GM12878 (cell line): ENCODE measurements around the gene SUOX. TPM values are rescaled to one million over a fixed set of nuclear protein-coding genes. Genes with fewer than 3 reads are reported as not detected.

Experiments used
- ATAC-seq: fragments of 200-7000 bp; cut with Tn5 transposase; 3 replicates; pipeline ENCODE4 v1.9.1; 2020; ENCODE audit warnings: mild to moderate bottlenecking, moderate library complexity
- BruUV-seq: library from RNA; stranded (reverse); fragments of 400-500 nt; replicated peaks from 2 replicates; lab custom pipeline; 2021; lab: Mats Ljungman, UMichigan
- CTCF ChIA-PET: fragments of 300-600 bp; sonication (Branson Sonifier 250); formaldehyde crosslinking; extraction: SDS; loops from one replicate; lab custom pipeline; 2021; ENCODE audit warnings: inconsistent platforms; lab: Yijun Ruan, JAX
- POLR2A ChIA-PET: fragments of 350-600 bp; formaldehyde crosslinking; extraction: SDS; loops from one replicate; lab custom pipeline; 2021; ENCODE audit warnings: inconsistent platforms; lab: Charles Lee
- RAD21 ChIA-PET: fragments of 300-600 bp; sonication (Branson Sonifier 250); formaldehyde crosslinking; loops from one replicate; lab custom pipeline; 2023; ENCODE audit warnings: antibody characterized with exemption; ENCODE audit not compliant: unreplicated experiment; lab: Charles Lee
- SMC1A ChIA-PET: fragments of 300-600 bp; sonication (Branson Sonifier 250); formaldehyde crosslinking; loops from one replicate; lab custom pipeline; 2023; ENCODE audit not compliant: unreplicated experiment, uncharacterized antibody; lab: Charles Lee
- DNase-seq: peaks from one replicate; pipeline ENCODE4 v3.0.0-alpha.2; 2011; ENCODE audit warnings: low read depth, low spot score
- FAIRE-seq: peaks from 3 replicates; lab custom pipeline; 2011; peaks lifted over from hg19 to GRCh38; lab: Jason Lieb, UNC
- H2AFZ ChIP-seq: 2 replicates; pipeline ENCODE4 v1.6.0; 2011; ENCODE audit warnings: low read depth, low read length, control low read depth; ENCODE audit not compliant: control insufficient read depth
- H3K27ac ChIP-seq: 2 replicates; pipeline ENCODE4 v1.5.1; 2011; ENCODE audit warnings: control low read depth; ENCODE audit not compliant: control insufficient read depth, insufficient read depth
- H3K27me3 ChIP-seq, 2 experiments: replicated peaks in 1 of 2; 2 replicates each; pipeline versions ENCODE4 v1.6.0 to v1.6.1; 2011; ENCODE audit warnings: low read length in 1 of 2; ENCODE audit not compliant: control insufficient read depth in 2 of 2, insufficient read depth in 2 of 2
- H3K36me3 ChIP-seq, 2 experiments: 2 replicates each; pipeline ENCODE4 v1.5.1; 2011; ENCODE audit warnings: low read length in 1 of 2; ENCODE audit not compliant: control insufficient read depth in 2 of 2, insufficient read depth in 2 of 2
- H3K4me1 ChIP-seq: 2 replicates; pipeline ENCODE4 v1.6.1; 2011; ENCODE audit warnings: mild to moderate bottlenecking, low read length, moderate library complexity, mixed read lengths; ENCODE audit not compliant: control insufficient read depth, insufficient read depth
- H3K4me2 ChIP-seq: 2 replicates; pipeline ENCODE4 v1.6.0; 2011; ENCODE audit warnings: control low read depth; ENCODE audit not compliant: control insufficient read depth, insufficient read depth
- H3K4me3 ChIP-seq: fragments of 200-600 bp; sonication (generic); 2 replicates; pipeline ENCODE4 v1.5.1; 2016
- H3K79me2 ChIP-seq: 2 replicates; pipeline ENCODE4 v1.6.0; 2011; ENCODE audit warnings: low read length; ENCODE audit not compliant: control insufficient read depth, insufficient read depth
- H3K9ac ChIP-seq: 2 replicates; pipeline ENCODE4 v1.8.0; 2011; ENCODE audit warnings: low read length, control low read depth, mixed read lengths; ENCODE audit not compliant: control insufficient read depth, insufficient read depth
- H3K9me3 ChIP-seq: replicated peaks from 3 replicates; pipeline ENCODE4 v1.5.1; 2011; ENCODE audit warnings: mild to moderate bottlenecking, low read length; ENCODE audit not compliant: control insufficient read depth, insufficient read depth
- H4K20me1 ChIP-seq: 2 replicates; pipeline ENCODE4 v1.6.0; 2011; ENCODE audit not compliant: control insufficient read depth, insufficient read depth
- BCL11A ChIP-seq: IDR thresholded peaks from 2 replicates; pipeline ENCODE4 v1.6.1; 2011; ENCODE audit warnings: low read depth, low read length
- BRCA1 ChIP-seq: IDR thresholded peaks from 2 replicates; pipeline ENCODE4 v1.6.1; 2011; ENCODE audit warnings: low read depth, low read length, improper control_type of control experiment
- EED ChIP-seq: sonication (generic); IDR thresholded peaks from 2 replicates; pipeline ENCODE4 v1.6.1; 2016; ENCODE audit warnings: antibody characterized with exemption, low read depth
- FOXM1 ChIP-seq: IDR thresholded peaks from 2 replicates; pipeline ENCODE4 v1.6.1; 2012; ENCODE audit warnings: low read depth, mild to moderate bottlenecking, inconsistent platforms, low read length, moderate library complexity
- HDAC2 ChIP-seq: fragments of 200-600 bp; sonication (generic); IDR thresholded peaks from 2 replicates; pipeline ENCODE4 v1.6.1; 2017
- MTA2 ChIP-seq: fragments of 450-650 bp; IDR thresholded peaks from 2 replicates; pipeline ENCODE4 v1.6.1; 2016; ENCODE audit warnings: low read depth, mild to moderate bottlenecking, moderate library complexity
- NRF1 ChIP-seq: conservative IDR thresholded peaks from 2 replicates; pipeline ENCODE4 v1.6.1; 2011; ENCODE audit warnings: mild to moderate bottlenecking, low read depth, low read length, improper control_type of control experiment
- PML ChIP-seq: IDR thresholded peaks from 2 replicates; pipeline ENCODE4 v1.6.1; 2012; ENCODE audit warnings: low read length, inconsistent platforms
- RUNX3 ChIP-seq: IDR thresholded peaks from 2 replicates; pipeline ENCODE4 v1.6.1; 2012; ENCODE audit warnings: low read length, inconsistent platforms
- SIX5 ChIP-seq: IDR thresholded peaks from 2 replicates; pipeline ENCODE4 v1.6.1; 2011; ENCODE audit warnings: mild to moderate bottlenecking, low read depth, low read length, moderate library complexity; ENCODE audit not compliant: severe bottlenecking
- SMARCA5 ChIP-seq: fragments of 450-650 bp; IDR thresholded peaks from 2 replicates; pipeline ENCODE4 v1.6.1; 2017; ENCODE audit warnings: mild to moderate bottlenecking
- SPI1 ChIP-seq: IDR thresholded peaks from 2 replicates; pipeline ENCODE4 v1.6.1; 2011; ENCODE audit warnings: low read depth, mild to moderate bottlenecking, low read length, moderate library complexity, borderline replicate concordance; ENCODE audit not compliant: insufficient read depth
- TBL1XR1 ChIP-seq: IDR thresholded peaks from 2 replicates; pipeline ENCODE4 v1.6.1; 2012; ENCODE audit warnings: low read depth, low read length, improper control_type of control experiment
- WGBS: methylation state at CpG from one replicate; pipeline ENCODE4 v1.1.6; 2016; ENCODE audit warnings: low lambda C conversion rate; ENCODE audit not compliant: insufficient replicate concordance, insufficient coverage; ENCODE audit errors: missing lambda C conversion rate; 5-methylcytosine and 5-hydroxymethylcytosine counted together
- in situ Hi-C: fragments of 300-500 bp; cut with MboI; formaldehyde crosslinking; loops from 9 replicates; pipeline ENCODE4 v1.14.3; 2018; ENCODE audit warnings: mixed read lengths
- intact Hi-C: fragments of 100-400 bp; cut with micrococcal nuclease; formaldehyde crosslinking; loops from one replicate; pipeline ENCODE4 v1.14.2; 2022; ENCODE audit not compliant: unreplicated experiment
- polyA plus RNA-seq, 11 experiments: library from polyadenylated mRNA; depleted of rRNA in 4 of 11; unstranded in 6 of 11; stranded (reverse) in 5 of 11; fragments of >200 nt; fragmentation: Nextera tagmentation in 4 of 11; fragmentation: Illumina TruSeq in 1 of 11; extraction: Ambion mirVana in 4 of 11; extraction: Trizol in 1 of 11; gene quantifications; 1 replicate in 1 of 11; 2 replicates in 10 of 11; pipeline versions ENCODE4 v1.2.1 to v1.2.3, GENCODE V29; 2011 to 2016; ENCODE audit warnings: inconsistent platforms in 2 of 11, missing spikeins in 2 of 11, low read depth in 1 of 11
- total RNA-seq, 4 experiments: library from RNA; depleted of rRNA in 3 of 4; stranded (reverse); fragments of >200 nt in 3 of 4; fragmentation: Illumina TruSeq in 1 of 4; extraction: Trizol in 1 of 4; gene quantifications; 2 replicates each; pipeline versions ENCODE4 v1.2.1 to v1.2.3, GENCODE V29; 2013 to 2021
- TF ChIP-seq, protein P1 (sequence below): fragments of 450-650 bp; IDR thresholded peaks from 2 replicates; pipeline ENCODE4 v1.6.1; 2018; ENCODE audit warnings: mild to moderate bottlenecking, low read depth, moderate library complexity; ENCODE audit not compliant: partially characterized antibody

SUOX gene
- total and polyA plus RNA-seq, 10 of the 15 experiments (the other 5 are each of a cell fraction or from before 2014, with no cell fraction given): 5.1 to 18.8 (median 13.4) TPM

DNA sequence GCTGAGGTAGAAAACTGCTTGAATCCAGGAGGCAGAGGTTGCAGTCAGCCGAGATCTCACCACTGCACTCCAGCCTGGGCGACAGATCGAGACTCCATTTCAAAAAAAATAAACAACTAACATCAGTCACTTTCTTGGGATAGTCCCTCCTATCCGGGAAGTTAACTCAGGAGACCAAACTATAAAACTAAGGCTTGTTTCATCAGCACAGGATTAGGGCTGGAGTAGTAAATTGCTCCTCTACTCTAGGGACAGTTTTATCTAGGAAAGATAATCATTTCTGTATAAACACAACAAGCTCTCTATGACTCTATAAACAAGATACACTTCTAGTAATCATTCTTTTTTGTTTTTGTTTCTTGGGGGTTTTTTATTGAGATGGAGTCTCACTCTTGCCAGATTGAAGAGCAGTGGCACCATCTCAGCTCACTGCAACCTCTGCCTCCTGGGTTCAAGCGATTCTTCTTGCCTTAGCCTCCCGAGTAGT is 56.4 kb downstream of the SUOX start:
- intact Hi-C loops: no loop called here
- POLR2A ChIA-PET: interaction anchor here (0.6 to 1.0 kb wide), 3 partner anchors 41 to 105 kb away, joined by 3 to 4 read pairs (median 4); partner anchors contain the start of genes MYL6 and PA2G4

More for the DNA sequence above, 56.4 kb downstream of the SUOX start:
- TF ChIP-seq BRCA1 (no peak), SPI1 (no peak), RUNX3 (no peak), FOXM1 (no peak), SIX5 (no peak), BCL11A (no peak), EED (no peak), MTA2 (no peak), NRF1 (no peak), TBL1XR1 (no peak), SMARCA5 (no peak), PML (no peak), HDAC2 (no peak)
- TF ChIP-seq, protein P1, sequence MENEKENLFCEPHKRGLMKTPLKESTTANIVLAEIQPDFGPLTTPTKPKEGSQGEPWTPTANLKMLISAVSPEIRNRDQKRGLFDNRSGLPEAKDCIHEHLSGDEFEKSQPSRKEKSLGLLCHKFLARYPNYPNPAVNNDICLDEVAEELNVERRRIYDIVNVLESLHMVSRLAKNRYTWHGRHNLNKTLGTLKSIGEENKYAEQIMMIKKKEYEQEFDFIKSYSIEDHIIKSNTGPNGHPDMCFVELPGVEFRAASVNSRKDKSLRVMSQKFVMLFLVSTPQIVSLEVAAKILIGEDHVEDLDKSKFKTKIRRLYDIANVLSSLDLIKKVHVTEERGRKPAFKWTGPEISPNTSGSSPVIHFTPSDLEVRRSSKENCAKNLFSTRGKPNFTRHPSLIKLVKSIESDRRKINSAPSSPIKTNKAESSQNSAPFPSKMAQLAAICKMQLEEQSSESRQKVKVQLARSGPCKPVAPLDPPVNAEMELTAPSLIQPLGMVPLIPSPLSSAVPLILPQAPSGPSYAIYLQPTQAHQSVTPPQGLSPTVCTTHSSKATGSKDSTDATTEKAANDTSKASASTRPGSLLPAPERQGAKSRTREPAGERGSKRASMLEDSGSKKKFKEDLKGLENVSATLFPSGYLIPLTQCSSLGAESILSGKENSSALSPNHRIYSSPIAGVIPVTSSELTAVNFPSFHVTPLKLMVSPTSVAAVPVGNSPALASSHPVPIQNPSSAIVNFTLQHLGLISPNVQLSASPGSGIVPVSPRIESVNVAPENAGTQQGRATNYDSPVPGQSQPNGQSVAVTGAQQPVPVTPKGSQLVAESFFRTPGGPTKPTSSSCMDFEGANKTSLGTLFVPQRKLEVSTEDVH: no peak
- TF ChIP-seq, all 136 proteins: peak for 0
- Histone ChIP-seq H3K36me3 (no peaks in the 10 kb centered on the region), H3K4me3 (no peak overlapping the region), H3K9me3 (no peaks in the 10 kb centered on the region), H3K27me3 (no peaks in the 10 kb centered on the region), H3K4me1 (no peaks in the 10 kb centered on the region), H3K4me2 (no peak overlapping the region), H2AFZ (no peak overlapping the region), H3K9ac (no peak overlapping the region), H4K20me1 (no peaks in the 10 kb centered on the region), H3K79me2 (no peaks in the 10 kb centered on the region), H3K27ac (no peak overlapping the region)
- ChIA-PET SMC1A (no interaction called here), RAD21 (no interaction called here), CTCF (interaction anchor here (0.7 to 1.1 kb wide), 2 partner anchors 9 to 136 kb away, joined by 3 read pairs; partner anchors contain the start of gene SMARCC2)
- in situ Hi-C loops: no loop called here
- FAIRE-seq (no peak), ATAC-seq (no peak), DNase-seq (no peak)
- WGBS: 90% methylated on average over 6 of the region's 6 CpGs
- BruUV-seq: no TSS peak

Other genes starting within 250 kb of the SUOX start
Only the 7 nearest of the 22 such genes appear.
- gene PYM1, start 69.4 kb upstream of the SUOX start, total RNA-seq (2014; rRNA removed): 56.4 and 62.9 TPM in 2 replicates
- gene PYM1, start 69.4 kb upstream of the SUOX start, total RNA-seq (2014; rRNA removed; fragmentation: Illumina TruSeq; extraction: Trizol): 50.2 and 54.5 TPM in 2 replicates
- 44.8 and 45.5 TPM in 2 replicates for gene PYM1, start 69.4 kb upstream of the SUOX start, total RNA-seq (2021)
- gene PYM1, start 69.4 kb upstream of the SUOX start, polyA plus RNA-seq (2011; rRNA removed): 55.2 and 64.9 TPM in 2 replicates
- gene PYM1, start 69.4 kb upstream of the SUOX start, polyA plus RNA-seq (2014; fragmentation: Illumina TruSeq; extraction: Trizol): 50.8 and 62.5 TPM in 2 replicates
- 10 to 100 TPM; 33.9 to 37.6 TPM for gene PYM1, start 69.4 kb upstream of the SUOX start, polyA plus RNA-seq (2014; fragmentation: Nextera tagmentation; extraction: Ambion mirVana)
- gene PYM1, start 69.4 kb upstream of the SUOX start, polyA plus RNA-seq (2014; rRNA removed): 73.9 and 79.6 TPM in 2 replicates
- gene PYM1, start 69.4 kb upstream of the SUOX start, polyA plus RNA-seq (2016; fragmentation: Nextera tagmentation; extraction: Ambion mirVana): 10 to 100 TPM; 87.4 to 93.4 TPM
- gene DGKA, start 66.1 kb upstream of the SUOX start, total RNA-seq (2014; rRNA removed): 36.3 and 37.9 TPM in 2 replicates
- gene DGKA, start 66.1 kb upstream of the SUOX start, total RNA-seq (2014; rRNA removed; fragmentation: Illumina TruSeq; extraction: Trizol): 30.2 and 30.4 TPM in 2 replicates
- 49.5 and 59.7 TPM in 2 replicates for gene DGKA, start 66.1 kb upstream of the SUOX start, total RNA-seq (2021)
- 23.0 and 27.5 TPM in 2 replicates for gene DGKA, start 66.1 kb upstream of the SUOX start, polyA plus RNA-seq (2011; rRNA removed)
- gene DGKA, start 66.1 kb upstream of the SUOX start, polyA plus RNA-seq (2014; fragmentation: Illumina TruSeq; extraction: Trizol): 38.0 and 141 TPM in 2 replicates
- gene DGKA, start 66.1 kb upstream of the SUOX start, polyA plus RNA-seq (2014; fragmentation: Nextera tagmentation; extraction: Ambion mirVana): 10 to 100 TPM; 14.0 to 20.3 TPM
- 38.4 and 41.6 TPM in 2 replicates for gene DGKA, start 66.1 kb upstream of the SUOX start, polyA plus RNA-seq (2014; rRNA removed)
- 10 to 100 TPM; 55.6 to 65.5 TPM for gene DGKA, start 66.1 kb upstream of the SUOX start, polyA plus RNA-seq (2016; fragmentation: Nextera tagmentation; extraction: Ambion mirVana)
- 0.51 and 0.71 TPM in 2 replicates for gene PMEL, start 31.2 kb upstream of the SUOX start, total RNA-seq (2014; rRNA removed)
- 0.36 and 0.46 TPM in 2 replicates for gene PMEL, start 31.2 kb upstream of the SUOX start, total RNA-seq (2014; rRNA removed; fragmentation: Illumina TruSeq; extraction: Trizol)
- 0.96 and 1.3 TPM in 2 replicates for gene PMEL, start 31.2 kb upstream of the SUOX start, total RNA-seq (2021)
- 1.6 TPM in 2 replicates for gene PMEL, start 31.2 kb upstream of the SUOX start, polyA plus RNA-seq (2011; rRNA removed)
- 0.81 TPM in 1 of 2 replicates, not detected in the other for gene PMEL, start 31.2 kb upstream of the SUOX start, polyA plus RNA-seq (2014; fragmentation: Illumina TruSeq; extraction: Trizol)
- gene PMEL, start 31.2 kb upstream of the SUOX start, polyA plus RNA-seq (2014; fragmentation: Nextera tagmentation; extraction: Ambion mirVana): under 1 TPM; 0.32 to 0.33 TPM
- 0.59 and 0.90 TPM in 2 replicates for gene PMEL, start 31.2 kb upstream of the SUOX start, polyA plus RNA-seq (2014; rRNA removed)
- gene PMEL, start 31.2 kb upstream of the SUOX start, polyA plus RNA-seq (2016; fragmentation: Nextera tagmentation; extraction: Ambion mirVana): 1 to 10 TPM in 1 of 2 experiments, under 1 TPM in 1; 0.53 to 1.5 TPM
- gene CDK2, start 30.4 kb upstream of the SUOX start, total RNA-seq (2014; rRNA removed): 90.6 and 92.5 TPM in 2 replicates
- 73.1 and 84.5 TPM in 2 replicates for gene CDK2, start 30.4 kb upstream of the SUOX start, total RNA-seq (2014; rRNA removed; fragmentation: Illumina TruSeq; extraction: Trizol)
- gene CDK2, start 30.4 kb upstream of the SUOX start, total RNA-seq (2021): 85.8 and 85.9 TPM in 2 replicates
- gene CDK2, start 30.4 kb upstream of the SUOX start, polyA plus RNA-seq (2011; rRNA removed): 93.1 and 138 TPM in 2 replicates
- gene CDK2, start 30.4 kb upstream of the SUOX start, polyA plus RNA-seq (2014; fragmentation: Illumina TruSeq; extraction: Trizol): 92.8 and 108 TPM in 2 replicates
- gene CDK2, start 30.4 kb upstream of the SUOX start, polyA plus RNA-seq (2014; fragmentation: Nextera tagmentation; extraction: Ambion mirVana): 10 to 100 TPM; 13.1 to 16.1 TPM
- gene CDK2, start 30.4 kb upstream of the SUOX start, polyA plus RNA-seq (2014; rRNA removed): 68.3 and 79.9 TPM in 2 replicates
- gene CDK2, start 30.4 kb upstream of the SUOX start, polyA plus RNA-seq (2016; fragmentation: Nextera tagmentation; extraction: Ambion mirVana): 10 to 100 TPM; 66.1 to 70.8 TPM
- gene RAB5B, start 23.2 kb upstream of the SUOX start, total RNA-seq (2014; rRNA removed): 28.7 and 32.8 TPM in 2 replicates
- gene RAB5B, start 23.2 kb upstream of the SUOX start, total RNA-seq (2014; rRNA removed; fragmentation: Illumina TruSeq; extraction: Trizol): 29.1 and 31.8 TPM in 2 replicates
- 50.9 and 54.2 TPM in 2 replicates for gene RAB5B, start 23.2 kb upstream of the SUOX start, total RNA-seq (2021)
- 149 and 150 TPM in 2 replicates for gene RAB5B, start 23.2 kb upstream of the SUOX start, polyA plus RNA-seq (2011; rRNA removed)
- 66.7 and 78.2 TPM in 2 replicates for gene RAB5B, start 23.2 kb upstream of the SUOX start, polyA plus RNA-seq (2014; fragmentation: Illumina TruSeq; extraction: Trizol)
- 10 to 100 TPM in 1 of 2 experiments, 1 to 10 TPM in 1; 7.5 to 11.3 TPM for gene RAB5B, start 23.2 kb upstream of the SUOX start, polyA plus RNA-seq (2014; fragmentation: Nextera tagmentation; extraction: Ambion mirVana)
- gene RAB5B, start 23.2 kb upstream of the SUOX start, polyA plus RNA-seq (2014; rRNA removed): 46.0 and 53.6 TPM in 2 replicates
- 10 to 100 TPM; 37.2 to 38.4 TPM for gene RAB5B, start 23.2 kb upstream of the SUOX start, polyA plus RNA-seq (2016; fragmentation: Nextera tagmentation; extraction: Ambion mirVana)
- gene IKZF4, start 23.8 kb downstream of the SUOX start, total RNA-seq (2014; rRNA removed): 0.79 and 1.1 TPM in 2 replicates
- 0.89 and 0.92 TPM in 2 replicates for gene IKZF4, start 23.8 kb downstream of the SUOX start, total RNA-seq (2014; rRNA removed; fragmentation: Illumina TruSeq; extraction: Trizol)
- 4.6 and 5.8 TPM in 2 replicates for gene IKZF4, start 23.8 kb downstream of the SUOX start, total RNA-seq (2021)
- 2.2 and 2.9 TPM in 2 replicates for gene IKZF4, start 23.8 kb downstream of the SUOX start, polyA plus RNA-seq (2011; rRNA removed)
- 4.9 and 5.5 TPM in 2 replicates for gene IKZF4, start 23.8 kb downstream of the SUOX start, polyA plus RNA-seq (2014; fragmentation: Illumina TruSeq; extraction: Trizol)
- gene IKZF4, start 23.8 kb downstream of the SUOX start, polyA plus RNA-seq (2014; fragmentation: Nextera tagmentation; extraction: Ambion mirVana): 1 to 10 TPM in 1 of 2 experiments, under 1 TPM in 1; 0.74 to 1.2 TPM
- 2.8 and 3.8 TPM in 2 replicates for gene IKZF4, start 23.8 kb downstream of the SUOX start, polyA plus RNA-seq (2014; rRNA removed)
- under 1 TPM; 0.91 to 0.93 TPM for gene IKZF4, start 23.8 kb downstream of the SUOX start, polyA plus RNA-seq (2016; fragmentation: Nextera tagmentation; extraction: Ambion mirVana)
- 597 and 686 TPM in 2 replicates for gene RPS26, start 44.6 kb downstream of the SUOX start, total RNA-seq (2014; rRNA removed)
- gene RPS26, start 44.6 kb downstream of the SUOX start, total RNA-seq (2014; rRNA removed; fragmentation: Illumina TruSeq; extraction: Trizol): 1,014 and 1,019 TPM in 2 replicates
- gene RPS26, start 44.6 kb downstream of the SUOX start, total RNA-seq (2021): 75.5 and 86.4 TPM in 2 replicates
- gene RPS26, start 44.6 kb downstream of the SUOX start, polyA plus RNA-seq (2011; rRNA removed): 214 and 442 TPM in 2 replicates
- gene RPS26, start 44.6 kb downstream of the SUOX start, polyA plus RNA-seq (2014; fragmentation: Illumina TruSeq; extraction: Trizol): 784 and 1,270 TPM in 2 replicates
- 1,000 to 10,000 TPM; 2,920 to 3,147 TPM for gene RPS26, start 44.6 kb downstream of the SUOX start, polyA plus RNA-seq (2014; fragmentation: Nextera tagmentation; extraction: Ambion mirVana)
- gene RPS26, start 44.6 kb downstream of the SUOX start, polyA plus RNA-seq (2014; rRNA removed): 618 and 656 TPM in 2 replicates
- 100 to 1,000 TPM; 855 to 907 TPM for gene RPS26, start 44.6 kb downstream of the SUOX start, polyA plus RNA-seq (2016; fragmentation: Nextera tagmentation; extraction: Ambion mirVana)